ENCODE results near the gene DIO1. TPM values are rescaled to one million over a fixed set of nuclear protein-coding genes. Genes with fewer than 3 reads are reported as not detected.

DIO1 gene
- total and polyA plus RNA-seq, 2 donors (not counting 1 experiment from before 2014, with no cell fraction given), result not detected

DNA sequence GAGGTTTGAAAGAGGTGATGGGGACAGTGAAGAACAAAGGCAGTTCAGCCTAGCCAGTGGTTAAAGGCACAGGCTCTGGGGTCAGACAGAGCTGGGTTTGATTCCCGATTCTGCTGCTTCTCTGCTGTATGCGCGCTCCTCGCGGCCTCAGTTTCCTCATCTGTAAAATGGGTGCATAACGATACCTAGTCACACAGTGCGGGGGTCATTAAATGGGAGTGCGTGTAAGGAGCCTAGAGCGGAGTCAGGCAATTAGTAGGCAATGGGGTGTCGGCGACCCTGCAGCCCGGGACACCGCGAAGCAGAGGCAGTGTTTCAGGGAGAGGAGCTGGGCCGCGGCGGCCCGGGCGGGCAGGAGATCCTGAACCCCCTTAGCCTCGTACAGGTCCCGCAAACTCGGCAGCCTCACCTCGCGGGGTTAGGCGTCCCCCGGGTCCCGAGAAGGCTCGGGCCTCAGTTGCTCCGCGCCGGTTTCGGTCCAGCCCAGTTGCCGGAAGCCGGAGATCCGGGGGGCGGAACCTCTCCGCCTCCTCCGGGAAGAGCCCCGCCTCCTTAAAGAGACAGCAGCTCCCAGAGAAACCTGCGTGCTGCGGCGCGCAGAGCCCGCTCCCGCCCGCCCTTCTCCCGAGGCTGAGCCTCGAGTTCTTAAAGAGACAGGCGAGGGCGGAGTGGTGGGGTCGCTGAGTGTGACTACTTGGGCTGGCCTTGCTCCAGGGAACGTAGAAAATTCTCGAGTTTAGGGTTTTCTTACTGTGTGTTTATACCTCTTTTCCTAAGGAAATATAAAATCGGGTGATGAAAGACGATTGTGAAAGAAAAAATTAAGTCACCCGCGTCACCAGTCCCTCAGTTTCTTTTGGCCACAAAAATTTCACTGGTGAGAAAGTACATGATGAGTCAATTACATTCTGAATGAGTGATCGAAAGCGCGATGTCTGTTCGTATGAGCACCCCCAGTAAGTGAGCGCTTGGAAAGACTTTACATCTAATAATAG, 4.4 kb upstream of the DIO1 start, which contains the start of gene YIPF1:
Gene YIPF1, minus strand, starts transcription at position 494 of the 995 bp plus-strand sequence. CDS start 860 bp downstream, outside the sequence.
- TF ChIP-seq EZH2 (IDR thresholded peaks at IDR 0.05; ENCODE audit: borderline replicate concordance, insufficient read depth, low read depth, low read length, poor library complexity, severe bottlenecking), result no peak
- TF ChIP-seq, protein P1, sequence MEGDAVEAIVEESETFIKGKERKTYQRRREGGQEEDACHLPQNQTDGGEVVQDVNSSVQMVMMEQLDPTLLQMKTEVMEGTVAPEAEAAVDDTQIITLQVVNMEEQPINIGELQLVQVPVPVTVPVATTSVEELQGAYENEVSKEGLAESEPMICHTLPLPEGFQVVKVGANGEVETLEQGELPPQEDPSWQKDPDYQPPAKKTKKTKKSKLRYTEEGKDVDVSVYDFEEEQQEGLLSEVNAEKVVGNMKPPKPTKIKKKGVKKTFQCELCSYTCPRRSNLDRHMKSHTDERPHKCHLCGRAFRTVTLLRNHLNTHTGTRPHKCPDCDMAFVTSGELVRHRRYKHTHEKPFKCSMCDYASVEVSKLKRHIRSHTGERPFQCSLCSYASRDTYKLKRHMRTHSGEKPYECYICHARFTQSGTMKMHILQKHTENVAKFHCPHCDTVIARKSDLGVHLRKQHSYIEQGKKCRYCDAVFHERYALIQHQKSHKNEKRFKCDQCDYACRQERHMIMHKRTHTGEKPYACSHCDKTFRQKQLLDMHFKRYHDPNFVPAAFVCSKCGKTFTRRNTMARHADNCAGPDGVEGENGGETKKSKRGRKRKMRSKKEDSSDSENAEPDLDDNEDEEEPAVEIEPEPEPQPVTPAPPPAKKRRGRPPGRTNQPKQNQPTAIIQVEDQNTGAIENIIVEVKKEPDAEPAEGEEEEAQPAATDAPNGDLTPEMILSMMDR (IDR thresholded peaks at IDR 0.05), result no peak
- H3K4me1 ChIP-seq (ENCODE audit: control insufficient read depth in 2 of 2, insufficient read depth in 2 of 2, low read length in 2 of 2), result peaks cover 19 to 27% of the 10 kb centered on the region in 2 donors
- WGBS (ENCODE audit: insufficient coverage), result 2% methylated on average over 48 of the region's 62 CpGs
- ATAC-seq (ENCODE audit: low read depth) (peak; percentile 99), DNase-seq (peak; percentile 87)
- Mint-ChIP-seq H3K27ac (peak within 1 kb of the TSS; percentile 79), H3K27me3 (peaks cover 1% of the 10 kb centered on the region), H3K4me1 (peaks cover 44% of the 10 kb centered on the region), H3K9me3 (ENCODE audit: insufficient read depth) (no peaks in the 10 kb centered on the region), H3K4me3 (peak within 1 kb of the TSS; percentile 96)
- no peaks in the 10 kb centered on the region for H3K27me3 ChIP-seq (replicated peaks in 1 of 4; ENCODE audit: control extremely low read depth in 1 of 4, control insufficient read depth in 3 of 4, insufficient read depth in 4 of 4, low read length in 3 of 4)
- H2AFZ ChIP-seq (ENCODE audit: insufficient read depth, low read depth, low read length, poor library complexity, severe bottlenecking), result peak within 1 kb of the TSS; percentile 79
- H3K27ac ChIP-seq (ENCODE audit: low read length in 2 of 2), result peak within 1 kb of the TSS; percentile 14 to 71
- ChIA-PET CTCF (interaction anchor here (1.0 to 2.1 kb wide), 6 partner anchors 11 to 69 kb away, joined by 3 to 14 read pairs (median 4); partner anchors contain the start of genes IFT25 and LRRC42), POLR2A (interaction anchor here (0.8 to 2.8 kb wide), 2 partner anchors 55 to 58 kb away, joined by 3 to 13 read pairs; partner anchors contain the start of gene IFT25)
- H4K20me1 ChIP-seq (ENCODE audit: control insufficient read depth, insufficient read depth, low read length, poor library complexity, severe bottlenecking), result no peaks in the 10 kb centered on the region
- H3K36me3 ChIP-seq (replicated peaks in 1 of 2; ENCODE audit: control extremely low read depth in 1 of 2, control insufficient read depth in 1 of 2, extremely low read depth in 1 of 2, insufficient read depth in 2 of 2, low read length in 1 of 2), result peaks cover 7 to 9% of the 10 kb centered on the region in 2 experiments
- H3K9me3 ChIP-seq (ENCODE audit: control extremely low read depth in 1 of 3, control insufficient read depth in 2 of 3, insufficient read depth in 1 of 3, low read length in 2 of 3), result no peaks in the 10 kb centered on the region
- intact Hi-C loops (cut with micrococcal nuclease), result loop anchor here (1.0 to 10.0 kb wide), 6 partner anchors 51 to 1162 kb away; partner anchors contain the start of genes LRP8, LRRC42, NDC1 and PARS2
- peak within 1 kb of the TSS; percentile 78 for H3K4me2 ChIP-seq (replicated peaks; ENCODE audit: low read depth, low read length, poor library complexity, severe bottlenecking)
- H3K4me3 ChIP-seq (ENCODE audit: control extremely low read depth in 1 of 5, extremely low read depth in 1 of 5, insufficient read depth in 1 of 5, low read depth in 2 of 5, low read length in 4 of 5), result peak within 1 kb of the TSS; percentile 76 to 95 (median 83)
- peaks cover 4% of the 10 kb centered on the region for H3K79me2 ChIP-seq (ENCODE audit: control insufficient read depth, insufficient read depth, low read length)
- peak within 1 kb of the TSS; percentile 84 for H3K9ac ChIP-seq (ENCODE audit: low read length)
